Measurements from ENCODE around the gene PDIA6.
A peak's percentile ranks its signal among the peaks of the same experiment; 100 is the strongest.

DNA sequence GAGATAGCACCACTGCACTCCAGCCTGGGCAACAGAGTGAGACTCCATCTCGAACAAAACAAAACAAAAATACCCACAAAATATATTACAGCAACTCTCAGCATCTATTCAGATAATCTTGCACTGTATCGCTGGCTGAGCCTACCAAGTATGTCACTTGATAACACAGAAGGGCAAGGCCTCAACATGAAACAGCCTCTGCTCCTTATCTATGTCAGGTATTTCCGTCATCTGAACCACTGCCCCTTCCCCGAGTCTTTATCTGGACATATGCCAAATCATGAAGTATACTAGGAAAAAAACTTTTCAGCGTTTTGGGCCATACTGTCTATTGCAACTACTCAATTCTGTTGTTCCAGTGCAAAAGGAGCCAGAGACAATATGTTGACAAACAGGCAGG, 17.7 kb downstream of the PDIA6 start:
- TF ChIP-seq GATA3 (IDR thresholded peaks at IDR 0.05; ENCODE audit: low read depth, low read length) (no peak), GATA2 (IDR thresholded peaks at IDR 0.05; ENCODE audit: low read depth, low read length) (peak; percentile 55)

Measured in SH-SY5Y (cell line).